Endothelial cell (in vitro differentiated cells): ENCODE measurements around the gene CNTN6. TPM values are rescaled to one million over a fixed set of nuclear protein-coding genes. Genes with fewer than 3 reads are reported as not detected.

ENCODE experiments used
- DNase-seq: peaks from one replicate; pipeline ENCODE4 v3.0.0; 2021; ENCODE audit warnings: low spot score
- H3K27ac Mint-ChIP-seq: one replicate; pipeline ENCODE4 v1.8.0; 2021; ENCODE audit warnings: mixed read lengths, inconsistent platforms; ENCODE audit not compliant: unreplicated experiment
- H3K27me3 Mint-ChIP-seq: one replicate; pipeline ENCODE4 v1.8.0; 2021; ENCODE audit warnings: mild to moderate bottlenecking, moderate library complexity, mixed read lengths, inconsistent platforms; ENCODE audit not compliant: unreplicated experiment
- H3K36me3 Mint-ChIP-seq: one replicate; pipeline ENCODE4 v1.8.0; 2021; ENCODE audit warnings: mild to moderate bottlenecking, low read depth, mixed read lengths, inconsistent platforms; ENCODE audit not compliant: unreplicated experiment
- H3K4me1 Mint-ChIP-seq: one replicate; pipeline ENCODE4 v1.8.0; 2021; ENCODE audit warnings: mild to moderate bottlenecking, mixed read lengths, inconsistent platforms; ENCODE audit not compliant: unreplicated experiment
- H3K4me3 Mint-ChIP-seq: one replicate; pipeline ENCODE4 v1.8.0; 2021; ENCODE audit warnings: mild to moderate bottlenecking, mixed read lengths, inconsistent platforms; ENCODE audit not compliant: unreplicated experiment
- H3K9me3 Mint-ChIP-seq: one replicate; pipeline ENCODE4 v1.8.0; 2021; ENCODE audit warnings: mixed read lengths, inconsistent platforms; ENCODE audit not compliant: unreplicated experiment
- total RNA-seq: library from RNA; stranded (reverse); fragmentation: NEBNext Ultra II Directional; extraction: Animal tissue kit (Norgen Biotek cat#: 25700); gene quantifications from one replicate; pipeline ENCODE4 v1.2.1, GENCODE V29; 2021; ENCODE audit not compliant: unreplicated experiment
- TF ChIP-seq, protein P1 (sequence below): fragments of 200-600 bp; sonication (generic); IDR thresholded peaks from one replicate; pipeline ENCODE4 v1.5.0; 2021; ENCODE audit warnings: antibody characterized with exemption; ENCODE audit not compliant: unreplicated experiment

CNTN6 gene
- total RNA-seq, 1 donor from 2014 or later, result not detected

DNA sequence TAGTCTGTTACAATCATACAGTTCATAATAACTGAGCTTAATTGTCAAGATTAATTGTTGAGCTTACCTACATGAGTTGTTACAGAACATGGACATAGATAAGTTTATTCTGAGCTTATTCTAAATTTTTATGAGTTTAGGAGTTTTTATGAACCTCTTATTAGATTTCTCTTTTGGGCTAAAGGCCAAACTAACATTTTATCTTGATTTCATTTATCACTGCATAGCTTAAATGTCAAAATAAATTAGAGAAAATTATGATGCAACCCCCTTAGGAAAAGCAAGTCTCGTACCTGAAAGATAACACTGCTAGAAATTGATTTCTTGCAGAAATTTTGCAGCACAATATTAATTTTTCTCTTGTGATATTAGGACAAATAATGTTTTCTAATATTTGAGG lies 54.5 kb downstream of the CNTN6 start:
- Mint-ChIP-seq H3K27me3 (no peaks in the 10 kb centered on the region), H3K4me1 (no peaks in the 10 kb centered on the region), H3K27ac (no peak overlapping the region), H3K9me3 (peaks cover 8% of the 10 kb centered on the region), H3K36me3 (no peaks in the 10 kb centered on the region), H3K4me3 (no peak overlapping the region)
- no peak for DNase-seq
- TF ChIP-seq, protein P1, sequence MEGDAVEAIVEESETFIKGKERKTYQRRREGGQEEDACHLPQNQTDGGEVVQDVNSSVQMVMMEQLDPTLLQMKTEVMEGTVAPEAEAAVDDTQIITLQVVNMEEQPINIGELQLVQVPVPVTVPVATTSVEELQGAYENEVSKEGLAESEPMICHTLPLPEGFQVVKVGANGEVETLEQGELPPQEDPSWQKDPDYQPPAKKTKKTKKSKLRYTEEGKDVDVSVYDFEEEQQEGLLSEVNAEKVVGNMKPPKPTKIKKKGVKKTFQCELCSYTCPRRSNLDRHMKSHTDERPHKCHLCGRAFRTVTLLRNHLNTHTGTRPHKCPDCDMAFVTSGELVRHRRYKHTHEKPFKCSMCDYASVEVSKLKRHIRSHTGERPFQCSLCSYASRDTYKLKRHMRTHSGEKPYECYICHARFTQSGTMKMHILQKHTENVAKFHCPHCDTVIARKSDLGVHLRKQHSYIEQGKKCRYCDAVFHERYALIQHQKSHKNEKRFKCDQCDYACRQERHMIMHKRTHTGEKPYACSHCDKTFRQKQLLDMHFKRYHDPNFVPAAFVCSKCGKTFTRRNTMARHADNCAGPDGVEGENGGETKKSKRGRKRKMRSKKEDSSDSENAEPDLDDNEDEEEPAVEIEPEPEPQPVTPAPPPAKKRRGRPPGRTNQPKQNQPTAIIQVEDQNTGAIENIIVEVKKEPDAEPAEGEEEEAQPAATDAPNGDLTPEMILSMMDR, result no peak

DNA sequence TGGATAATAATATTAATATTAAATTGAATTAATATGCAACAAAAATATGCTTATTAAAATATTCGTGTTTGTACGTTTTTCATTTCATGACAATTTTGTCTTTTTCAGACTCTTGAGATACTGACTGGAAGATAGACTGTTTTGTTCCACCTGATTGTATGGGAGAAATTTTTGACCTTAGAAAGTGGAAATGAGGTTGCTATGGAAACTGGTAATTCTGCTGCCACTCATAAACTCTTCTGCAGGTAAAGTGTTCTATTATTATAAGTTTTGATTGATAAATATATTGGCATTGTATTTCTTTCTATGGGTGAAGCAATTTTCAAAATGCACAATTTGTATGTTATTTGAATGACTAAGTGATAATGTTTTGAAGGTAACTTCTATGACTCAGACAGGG lies 55.0 kb downstream of the CNTN6 start:
- no peaks in the 10 kb centered on the region for H3K36me3 Mint-ChIP-seq
- TF ChIP-seq, protein P1, result no peak
- no peak overlapping the region for H3K4me3 Mint-ChIP-seq
- no peak overlapping the region for H3K27ac Mint-ChIP-seq
- no peaks in the 10 kb centered on the region for H3K4me1 Mint-ChIP-seq
- no peak for DNase-seq
- peaks cover 8% of the 10 kb centered on the region for H3K9me3 Mint-ChIP-seq
- no peaks in the 10 kb centered on the region for H3K27me3 Mint-ChIP-seq

DNA sequence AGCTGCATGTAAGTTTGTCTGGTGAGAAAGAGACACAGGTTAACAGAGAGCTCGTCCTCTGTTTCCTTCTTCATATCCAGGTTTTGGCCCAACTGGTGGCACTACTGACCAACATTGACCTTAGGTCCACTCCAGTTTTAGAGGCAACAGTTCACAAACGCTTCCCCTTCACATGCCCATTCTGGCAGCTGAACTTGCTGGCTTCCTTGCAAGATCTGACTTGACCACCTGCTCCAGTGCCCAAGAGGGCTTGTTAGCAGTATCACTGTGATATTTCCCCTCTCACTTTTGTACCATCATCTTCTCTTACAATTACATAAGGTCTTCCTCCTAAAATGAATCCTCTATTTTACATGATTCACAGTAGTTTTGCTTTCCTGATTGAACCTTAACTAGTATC lies 71.3 kb downstream of the CNTN6 start:
- Mint-ChIP-seq H3K4me3 (no peak overlapping the region), H3K27me3 (peaks cover 2% of the 10 kb centered on the region), H3K9me3 (peaks cover 25% of the 10 kb centered on the region), H3K27ac (no peak overlapping the region), H3K36me3 (no peaks in the 10 kb centered on the region), H3K4me1 (no peaks in the 10 kb centered on the region)
- TF ChIP-seq, protein P1, result no peak
- no peak for DNase-seq

DNA sequence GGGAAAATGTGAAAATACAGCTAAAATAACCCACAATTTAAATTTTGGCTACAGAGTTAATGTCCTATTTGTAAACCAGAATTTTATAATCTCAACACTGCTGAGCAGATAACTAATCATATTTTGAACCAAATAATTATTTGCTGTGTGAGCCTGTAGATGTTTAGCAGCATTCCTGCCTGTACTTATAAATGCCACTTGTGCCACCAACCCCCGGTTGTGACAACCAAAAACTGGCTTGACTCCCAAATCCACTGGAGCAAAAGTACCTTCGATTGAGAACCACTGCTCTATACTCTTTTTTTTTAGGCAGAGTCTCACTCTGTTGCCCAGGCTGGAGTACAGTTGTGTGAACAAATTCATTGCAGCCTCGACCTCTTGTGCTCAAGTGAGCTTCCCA lies 78.5 kb downstream of the CNTN6 start:
- Mint-ChIP-seq H3K36me3 (peaks cover 12% of the 10 kb centered on the region), H3K4me3 (no peak overlapping the region), H3K9me3 (peaks cover 43% of the 10 kb centered on the region), H3K27me3 (peaks cover 2% of the 10 kb centered on the region), H3K4me1 (no peaks in the 10 kb centered on the region), H3K27ac (no peak overlapping the region)
- no peak for DNase-seq
- TF ChIP-seq, protein P1, result no peak

DNA sequence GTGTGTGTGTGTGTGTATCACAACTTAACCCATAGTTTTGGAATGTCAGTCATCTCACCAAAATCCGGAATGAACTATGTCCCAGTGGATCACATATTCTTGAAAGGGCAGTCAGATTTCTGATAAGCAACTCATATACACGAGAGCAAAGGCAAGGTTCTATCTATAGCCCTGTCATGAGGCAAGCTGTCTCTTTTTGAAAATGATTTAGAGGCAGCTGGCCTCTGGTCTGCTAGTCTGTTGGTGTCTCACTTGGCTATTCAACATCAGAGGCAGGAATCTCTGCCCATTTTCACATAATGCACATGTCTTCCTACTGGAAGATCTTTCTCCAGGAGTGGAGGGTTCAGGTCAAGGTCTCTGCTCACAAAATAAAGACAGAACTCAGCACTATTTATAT lies 79.8 kb downstream of the CNTN6 start:
- Mint-ChIP-seq H3K4me3 (peak overlapping the region; percentile 40), H3K4me1 (no peaks in the 10 kb centered on the region), H3K27me3 (peaks cover 2% of the 10 kb centered on the region), H3K9me3 (peaks cover 44% of the 10 kb centered on the region), H3K36me3 (peaks cover 12% of the 10 kb centered on the region), H3K27ac (no peak overlapping the region)
- DNase-seq, result no peak
- TF ChIP-seq, protein P1, result no peak
